A673 (cell line): ENCODE data around the gene VWA8.

ENCODE experiments used
- CTCF ChIP-seq: fragments of 300-800, 200-600 bp; sonication (generic); conservative IDR thresholded peaks from 2 replicates; pipeline ENCODE4 v1.5.1; 2017; ENCODE audit warnings: low read depth, mild to moderate bottlenecking, antibody characterized with exemption, low read length, moderate library complexity, mixed read lengths
- EZH2 ChIP-seq: fragments of 200-600 bp; sonication (generic); IDR thresholded peaks from 2 replicates; pipeline ENCODE4 v1.6.1; 2017; ENCODE audit warnings: borderline replicate concordance, low read depth, mild to moderate bottlenecking, mixed read lengths, antibody characterized with exemption, low read length; ENCODE audit not compliant: poor library complexity, severe bottlenecking

- TF ChIP-seq CTCF (no peak), EZH2 (no peak)
Measured at GRCh38 chr13:42000846-42001245, 39.9 kb upstream of the VWA8 start.
